Activated CD8-positive, alpha-beta T cell treated with anti-CD3 and anti-CD28 coated beads, Interleukin-2, amount 10 ng/mL, durations not matched to agents 7 days and 5 days (primary cell): ENCODE results near the gene INSRR. TPM values are rescaled to one million over a fixed set of nuclear protein-coding genes. Genes with fewer than 3 reads are reported as not detected.
A peak's percentile ranks its signal among the peaks of the same experiment; 100 is the strongest.

Experiments used
- ATAC-seq: fragments of 150-1000 bp; cut with Tn5 transposase; one replicate; pipeline ENCODE4 v1.10.0; 2021; ENCODE audit warnings: moderate library complexity
- CTCF ChIA-PET: fragments of 350-600 bp; sonication (Branson Sonifier 250); formaldehyde crosslinking; loops from one replicate; lab custom pipeline; 2021; ENCODE audit warnings: antibody characterized with exemption; lab: Charles Lee
- POLR2A ChIA-PET: fragments of 350-600 bp; sonication (Branson Sonifier 250); formaldehyde crosslinking; loops from one replicate; lab custom pipeline; 2021; ENCODE audit warnings: antibody characterized with exemption; lab: Charles Lee
- DNase-seq: peaks from one replicate; pipeline ENCODE4 v3.0.0-alpha.2; 2020
- H3K27ac Mint-ChIP-seq: one replicate; pipeline ENCODE4 v1.8.0; 2021; ENCODE audit warnings: mild to moderate bottlenecking, mixed read lengths
- H3K27me3 Mint-ChIP-seq: one replicate; pipeline ENCODE4 v1.8.0; 2021; ENCODE audit warnings: low read depth, mixed read lengths
- H3K36me3 Mint-ChIP-seq: one replicate; pipeline ENCODE4 v1.8.0; 2021; ENCODE audit warnings: low read depth, mixed read lengths
- H3K4me1 Mint-ChIP-seq: one replicate; pipeline ENCODE4 v1.8.0; 2021; ENCODE audit warnings: low read depth, mixed read lengths
- H3K4me3 Mint-ChIP-seq: one replicate; pipeline ENCODE4 v1.8.0; 2021; ENCODE audit warnings: mild to moderate bottlenecking, mixed read lengths
- H3K9me3 Mint-ChIP-seq: one replicate; pipeline ENCODE4 v1.8.0; 2022; ENCODE audit warnings: mixed read lengths; ENCODE audit not compliant: insufficient read depth
- total RNA-seq, 2 experiments: library from RNA; stranded (reverse); gene quantifications; one replicate each; pipeline ENCODE4 v1.2.3, GENCODE V29; 2021

Gene INSRR
- total RNA-seq, 2 experiments from 2014 or later = 0.21 TPM

DNA sequence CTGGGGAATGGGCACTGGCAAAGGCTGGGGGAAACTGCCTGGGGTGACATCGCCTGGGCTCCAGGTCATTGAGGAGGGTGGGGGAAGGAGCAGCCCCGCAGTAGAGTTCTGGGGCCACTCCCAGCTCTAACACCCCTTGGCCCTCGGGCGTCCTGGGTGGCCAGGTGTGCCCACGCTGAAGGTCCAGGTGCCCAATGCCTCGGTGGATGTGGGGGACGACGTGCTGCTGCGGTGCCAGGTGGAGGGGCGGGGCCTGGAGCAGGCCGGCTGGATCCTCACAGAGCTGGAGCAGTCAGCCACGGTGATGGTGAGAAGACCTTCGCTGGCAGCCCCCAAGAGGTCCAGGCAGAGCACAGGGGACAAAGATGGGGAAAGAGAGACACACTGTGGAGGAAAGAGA lies 9.4 kb upstream of the INSRR start:
- Mint-ChIP-seq H3K27ac (peak overlapping the region; percentile 82), H3K4me1 (peaks cover 57% of the 10 kb centered on the region), H3K27me3 (no peaks in the 10 kb centered on the region), H3K9me3 (no peaks in the 10 kb centered on the region), H3K4me3 (no peak overlapping the region), H3K36me3 (no peaks in the 10 kb centered on the region)
- no peak for ATAC-seq
- DNase-seq = no peak
- ChIA-PET CTCF (no interaction called here), POLR2A (interaction anchor here (0.8 kb wide), 1 partner anchor 46 kb away, joined by 3 read pairs; no protein-coding TSS in a partner anchor)

- Mint-ChIP-seq H3K4me3 (peak overlapping the region; percentile 52), H3K4me1 (peaks cover 76% of the 10 kb centered on the region), H3K9me3 (no peaks in the 10 kb centered on the region), H3K36me3 (no peaks in the 10 kb centered on the region), H3K27ac (peak overlapping the region; percentile 82), H3K27me3 (peaks cover 6% of the 10 kb centered on the region)
- DNase-seq (peak; percentile 37), ATAC-seq (peak; percentile 44)
- POLR2A ChIA-PET = no interaction called here
- CTCF ChIA-PET = interaction anchor here (1.1 to 2.1 kb wide), 4 partner anchors 44 to 177 kb away, joined by 3 to 8 read pairs (median 4); no protein-coding TSS in a partner anchor
Observed at GRCh38 chr1:156866249-156866909, 7.5 kb upstream of the INSRR start.

- ChIA-PET CTCF (interaction anchor here (1.1 to 8.8 kb wide), 5 partner anchors 25 to 177 kb away, joined by 3 to 138 read pairs (median 4); partner anchors contain the start of gene PEAR1), POLR2A (no interaction called here)
- Mint-ChIP-seq H3K27ac (peak overlapping the region; percentile 82), H3K36me3 (no peaks in the 10 kb centered on the region), H3K27me3 (peaks cover 6% of the 10 kb centered on the region), H3K4me1 (peaks cover 78% of the 10 kb centered on the region), H3K9me3 (no peaks in the 10 kb centered on the region), H3K4me3 (peak overlapping the region; percentile 52)
- no peak for DNase-seq
- peak; percentile 30 for ATAC-seq
Observed at GRCh38 chr1:156865865-156866248, 6.9 kb upstream of the INSRR start.

DNA sequence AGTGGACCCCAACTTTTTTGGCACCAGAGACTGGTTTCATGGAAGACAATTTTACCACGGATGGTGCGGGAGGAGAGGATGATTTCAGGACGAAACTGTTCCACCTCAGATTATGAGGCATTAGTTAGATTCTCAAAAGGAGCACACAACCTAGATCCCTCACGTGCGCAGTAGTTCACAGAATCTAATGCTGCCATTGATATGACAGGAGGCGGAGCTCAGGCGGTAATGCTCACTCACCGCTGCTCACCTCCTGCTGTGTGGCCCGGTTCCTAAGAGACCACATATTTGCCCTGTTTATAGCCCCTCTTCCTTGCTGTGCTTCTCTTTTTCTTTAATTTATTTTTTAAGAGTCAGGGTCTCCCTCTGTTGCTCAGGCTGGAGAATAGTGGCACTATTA lies 6.3 kb upstream of the INSRR start:
- H3K9me3 Mint-ChIP-seq = no peaks in the 10 kb centered on the region
- H3K4me1 Mint-ChIP-seq = peaks cover 80% of the 10 kb centered on the region
- CTCF ChIA-PET = interaction anchor here (1.5 to 8.8 kb wide), 3 partner anchors 25 to 176 kb away, joined by 4 to 138 read pairs (median 8); partner anchors contain the start of gene PEAR1
- POLR2A ChIA-PET = no interaction called here
- DNase-seq (no peak), ATAC-seq (no peak)
- H3K36me3 Mint-ChIP-seq = no peaks in the 10 kb centered on the region
- H3K4me3 Mint-ChIP-seq = no peak overlapping the region
- peak overlapping the region; percentile 82 for H3K27ac Mint-ChIP-seq
- peaks cover 8% of the 10 kb centered on the region for H3K27me3 Mint-ChIP-seq

GRCh38 chr1:156864796-156865195 lies 5.9 kb upstream of the INSRR start:
- H3K9me3 Mint-ChIP-seq = no peaks in the 10 kb centered on the region
- no peak overlapping the region for H3K4me3 Mint-ChIP-seq
- ChIA-PET POLR2A (interaction anchor here (0.6 to 7.7 kb wide), 2 partner anchors 63 to 209 kb away, joined by 3 to 115 read pairs; no protein-coding TSS in a partner anchor), CTCF (interaction anchor here (1.0 to 11.0 kb wide), 5 partner anchors 26 to 176 kb away, joined by 3 to 304 read pairs (median 138); partner anchors contain the start of genes ISG20L2, METTL25B and PEAR1)
- peaks cover 81% of the 10 kb centered on the region for H3K4me1 Mint-ChIP-seq
- H3K36me3 Mint-ChIP-seq = no peaks in the 10 kb centered on the region
- H3K27ac Mint-ChIP-seq = peak overlapping the region; percentile 35
- ATAC-seq (no peak), DNase-seq (no peak)
- H3K27me3 Mint-ChIP-seq = peaks cover 9% of the 10 kb centered on the region

DNA sequence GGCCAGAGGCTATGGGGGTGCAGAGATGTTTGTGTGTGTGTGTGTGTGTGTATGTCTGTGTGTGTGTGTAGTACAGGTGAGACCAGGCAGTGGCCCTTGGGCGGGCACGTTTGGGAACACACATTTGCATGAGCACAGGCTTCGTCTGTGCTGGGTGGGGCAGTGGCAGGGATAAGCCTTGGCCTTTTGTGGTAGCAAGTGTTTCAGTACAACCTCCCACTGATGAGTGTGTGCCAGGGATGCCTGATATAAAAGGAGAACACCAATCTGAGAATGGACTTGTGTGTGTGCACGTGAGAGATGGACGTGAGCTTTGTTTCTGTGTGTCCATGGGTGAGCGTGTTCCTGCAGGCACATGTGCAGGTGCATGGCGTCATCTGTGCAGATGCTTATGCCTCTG lies 4.7 kb upstream of the INSRR start:
- Mint-ChIP-seq H3K27me3 (peaks cover 18% of the 10 kb centered on the region), H3K36me3 (no peaks in the 10 kb centered on the region), H3K4me1 (peaks cover 82% of the 10 kb centered on the region), H3K9me3 (no peaks in the 10 kb centered on the region), H3K27ac (peak overlapping the region; percentile 85), H3K4me3 (peak overlapping the region; percentile 46)
- POLR2A ChIA-PET = interaction anchor here (7.7 kb wide), 1 partner anchor 61 kb away, joined by 115 read pairs; no protein-coding TSS in a partner anchor
- no peak for ATAC-seq
- no peak for DNase-seq
- CTCF ChIA-PET = interaction anchor here (1.0 to 11.8 kb wide), 8 partner anchors 16 to 173 kb away, joined by 3 to 313 read pairs (median 151); partner anchors contain the start of genes ISG20L2, METTL25B, PEAR1 and SH2D2A

GRCh38 chr1:156862997-156863599 lies 4.2 kb upstream of the INSRR start:
- ChIA-PET CTCF (interaction anchor here (6.4 to 11.8 kb wide), 7 partner anchors 15 to 173 kb away, joined by 67 to 313 read pairs (median 164); partner anchors contain the start of genes ISG20L2, METTL25B, PEAR1 and SH2D2A), POLR2A (interaction anchor here (0.6 to 7.7 kb wide), 2 partner anchors 61 to 146 kb away, joined by 3 to 115 read pairs; no protein-coding TSS in a partner anchor)
- ATAC-seq = peak; percentile 8
- peak overlapping the region; percentile 85 for H3K27ac Mint-ChIP-seq
- peak overlapping the region; percentile 46 for H3K4me3 Mint-ChIP-seq
- peak; percentile 42 for DNase-seq
- peaks cover 83% of the 10 kb centered on the region for H3K4me1 Mint-ChIP-seq
- H3K36me3 Mint-ChIP-seq = no peaks in the 10 kb centered on the region
- H3K9me3 Mint-ChIP-seq = no peaks in the 10 kb centered on the region
- H3K27me3 Mint-ChIP-seq = peaks cover 23% of the 10 kb centered on the region

GRCh38 chr1:156862584-156862983 lies 3.7 kb upstream of the INSRR start:
- ChIA-PET CTCF (interaction anchor here (1.1 to 11.8 kb wide), 10 partner anchors 15 to 203 kb away, joined by 4 to 313 read pairs (median 132); partner anchors contain the start of genes ISG20L2, METTL25B, PEAR1 and SH2D2A), POLR2A (interaction anchor here (0.6 to 7.7 kb wide), 2 partner anchors 60 to 146 kb away, joined by 3 to 115 read pairs; no protein-coding TSS in a partner anchor)
- Mint-ChIP-seq H3K27ac (peak overlapping the region; percentile 85), H3K4me3 (peak overlapping the region; percentile 46), H3K4me1 (peaks cover 79% of the 10 kb centered on the region), H3K36me3 (no peaks in the 10 kb centered on the region), H3K9me3 (no peaks in the 10 kb centered on the region), H3K27me3 (peaks cover 28% of the 10 kb centered on the region)
- ATAC-seq (no peak), DNase-seq (no peak)

GRCh38 chr1:156860628-156861423 lies 1.9 kb upstream of the INSRR start, which contains the start of gene NTRK1:
Gene NTRK1, plus strand, starts transcription at chr1:156860865. Its CDS starts 70 bp downstream, at chr1:156860935.
- Mint-ChIP-seq H3K36me3 (no peaks in the 10 kb centered on the region), H3K9me3 (no peaks in the 10 kb centered on the region), H3K4me3 (peak within 1 kb of the TSS; percentile 72), H3K27me3 (peaks cover 39% of the 10 kb centered on the region), H3K4me1 (peaks cover 62% of the 10 kb centered on the region), H3K27ac (peak within 1 kb of the TSS; percentile 54)
- peak; percentile 88 for ATAC-seq
- CTCF ChIA-PET = interaction anchor here (0.6 to 11.8 kb wide), 36 partner anchors 13 to 475 kb away, joined by 3 to 313 read pairs (median 8); partner anchors contain the start of genes CRABP2, HDGF, ISG20L2 and METTL25B
- POLR2A ChIA-PET = interaction anchor here (0.6 to 7.7 kb wide), 14 partner anchors 8 to 172 kb away, joined by 3 to 115 read pairs (median 6); partner anchors contain the start of genes HDGF, ISG20L2, METTL25B and PRCC
- peak; percentile 76 for DNase-seq

DNA sequence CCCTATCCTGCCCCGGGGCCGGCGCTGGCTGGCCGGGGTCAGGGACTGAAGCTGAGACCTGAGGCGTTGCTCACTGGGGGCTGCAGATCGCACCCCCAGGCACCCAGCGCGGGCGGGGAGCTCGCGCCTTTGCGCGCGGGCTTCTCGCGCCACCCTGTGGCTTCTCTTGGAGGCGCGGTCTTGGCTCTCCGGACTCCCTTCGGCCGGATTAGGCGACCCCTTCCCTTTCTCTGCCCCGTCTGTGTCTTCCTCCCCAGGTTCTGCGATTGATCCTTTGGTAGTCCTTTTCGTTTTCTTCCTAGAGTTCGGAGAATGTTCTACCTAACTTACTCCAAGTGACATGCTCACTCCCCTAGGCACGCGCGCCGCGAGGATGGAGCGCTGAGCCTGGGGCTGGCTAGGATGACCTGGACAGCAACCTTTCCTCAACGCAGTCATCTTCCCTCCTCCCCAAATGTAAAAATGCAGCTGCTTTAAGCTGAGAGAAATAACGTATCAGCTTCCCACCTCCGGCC lies 1.3 kb upstream of the INSRR start:
- peaks cover 56% of the 10 kb centered on the region for H3K4me1 Mint-ChIP-seq
- H3K36me3 Mint-ChIP-seq = no peaks in the 10 kb centered on the region
- peak; percentile 62 for ATAC-seq
- H3K27me3 Mint-ChIP-seq = peaks cover 39% of the 10 kb centered on the region
- DNase-seq = peak; percentile 68
- peak overlapping the region; percentile 54 for H3K27ac Mint-ChIP-seq
- CTCF ChIA-PET = interaction anchor here (0.6 to 11.8 kb wide), 51 partner anchors 11 to 474 kb away, joined by 3 to 313 read pairs (median 5); partner anchors contain the start of genes CRABP2, HDGF, ISG20L2 and METTL25B
- POLR2A ChIA-PET = interaction anchor here (0.6 to 7.7 kb wide), 12 partner anchors 9 to 172 kb away, joined by 3 to 115 read pairs (median 6); partner anchors contain the start of genes ISG20L2, METTL25B, PRCC and SH2D2A
- peak overlapping the region; percentile 72 for H3K4me3 Mint-ChIP-seq
- H3K9me3 Mint-ChIP-seq = no peaks in the 10 kb centered on the region
